DOHH2 (cell line): ENCODE data around the gene PCDHGC4.

Experiments used
- H3F3A ChIP-seq: fragments of 200-600 bp; sonication (generic), shearing (Covaris generic); 2 replicates; pipeline ENCODE4 v1.6.0; 2016; ENCODE audit warnings: antibody characterized with exemption, mild to moderate bottlenecking; ENCODE audit not compliant: control insufficient read depth, insufficient read depth
- H3K27ac ChIP-seq: fragments of 200-600 bp; sonication (generic); 2 replicates; pipeline ENCODE4 v1.5.1; 2014; ENCODE audit warnings: low read depth, mild to moderate bottlenecking, low read length, moderate library complexity
- H3K27me3 ChIP-seq: fragments of 200-600 bp; sonication (generic); 2 replicates; pipeline ENCODE4 v1.6.1; 2014; ENCODE audit warnings: mild to moderate bottlenecking, low read length, mixed read lengths; ENCODE audit not compliant: control insufficient read depth
- H3K36me3 ChIP-seq: fragments of 200-600 bp; sonication (generic); 2 replicates; pipeline ENCODE4 v1.6.1; 2014; ENCODE audit warnings: mild to moderate bottlenecking, low read length, moderate library complexity, mixed read lengths; ENCODE audit not compliant: control insufficient read depth
- H3K4me1 ChIP-seq: fragments of 200-600 bp; sonication (generic); 2 replicates; pipeline ENCODE4 v1.6.1; 2014; ENCODE audit warnings: mild to moderate bottlenecking, low read length, mixed read lengths; ENCODE audit not compliant: control insufficient read depth
- H3K4me2 ChIP-seq: fragments of 200-600 bp; sonication (generic); 2 replicates; pipeline ENCODE4 v1.6.0; 2014; ENCODE audit warnings: mild to moderate bottlenecking, low read length, moderate library complexity
- H3K4me3 ChIP-seq: fragments of 200-600 bp; sonication (generic); 2 replicates; pipeline ENCODE4 v1.5.1; 2014; ENCODE audit warnings: mild to moderate bottlenecking, low read length, mixed read lengths
- H3K79me2 ChIP-seq: fragments of 200-600 bp; sonication (generic); 2 replicates; pipeline ENCODE4 v1.6.1; 2014; ENCODE audit warnings: mild to moderate bottlenecking, low read length, mixed read lengths; ENCODE audit not compliant: control insufficient read depth
- H3K9me2 ChIP-seq: fragments of 200-600 bp; sonication (generic); replicated peaks from 2 replicates; pipeline ENCODE4 v1.6.1; 2014; ENCODE audit warnings: mild to moderate bottlenecking, low read length, mixed read lengths; ENCODE audit not compliant: control insufficient read depth
- H3K9me3 ChIP-seq: fragments of 200-600 bp; sonication (generic); 2 replicates; pipeline ENCODE4 v1.6.1; 2014; ENCODE audit warnings: antibody characterized with exemption, low read length, mixed read lengths; ENCODE audit not compliant: control insufficient read depth, insufficient read depth
- H4K20me1 ChIP-seq: fragments of 200-600 bp; sonication (generic); 2 replicates; pipeline ENCODE4 v1.6.0; 2014; ENCODE audit warnings: low read depth, mild to moderate bottlenecking, antibody characterized with exemption, low read length, moderate library complexity; ENCODE audit not compliant: control insufficient read depth, insufficient read depth
- CTCF ChIP-seq: fragments of 200-600 bp; sonication (generic); IDR thresholded peaks from one replicate; pipeline ENCODE4 v1.5.1; 2014; ENCODE audit warnings: antibody characterized with exemption, mild to moderate bottlenecking, low read depth, low read length; ENCODE audit not compliant: poor library complexity, severe bottlenecking
- EZH2phosphoT487 ChIP-seq: fragments of 200-600 bp; sonication (generic); IDR thresholded peaks from 2 replicates; pipeline ENCODE4 v1.6.1; 2017; ENCODE audit warnings: borderline replicate concordance, mild to moderate bottlenecking, antibody characterized with exemption, low read length, moderate library complexity, mixed read lengths

Gene PCDHGC4

GRCh38 chr5:141508798-141509611 lies 24.2 kb downstream of the PCDHGC4 start:
- H3K36me3 ChIP-seq = peaks cover 82% of the 10 kb centered on the region
- TF ChIP-seq CTCF (no peak), EZH2phosphoT487 (no peak)
- peak overlapping the region; percentile 97 for H3K4me2 ChIP-seq
- H3K27me3 ChIP-seq = no peaks in the 10 kb centered on the region
- no peaks in the 10 kb centered on the region for H3K9me3 ChIP-seq
- peak overlapping the region; percentile 79 for H3K4me3 ChIP-seq
- no peaks in the 10 kb centered on the region for H4K20me1 ChIP-seq
- peaks cover 59% of the 10 kb centered on the region for H3F3A ChIP-seq
- H3K4me1 ChIP-seq = peaks cover 100% of the 10 kb centered on the region
- peaks cover 42% of the 10 kb centered on the region for H3K79me2 ChIP-seq
- H3K9me2 ChIP-seq = no peaks in the 10 kb centered on the region
- H3K27ac ChIP-seq = peak overlapping the region; percentile 100

GRCh38 chr5:141510160-141510559 lies 25.3 kb downstream of the PCDHGC4 start:
- Histone ChIP-seq H4K20me1 (no peaks in the 10 kb centered on the region), H3F3A (peaks cover 71% of the 10 kb centered on the region), H3K4me1 (peaks cover 100% of the 10 kb centered on the region), H3K4me3 (peak overlapping the region; percentile 79), H3K36me3 (peaks cover 79% of the 10 kb centered on the region), H3K27me3 (no peaks in the 10 kb centered on the region), H3K27ac (peak overlapping the region; percentile 100), H3K9me2 (no peaks in the 10 kb centered on the region), H3K9me3 (no peaks in the 10 kb centered on the region), H3K79me2 (peaks cover 30% of the 10 kb centered on the region), H3K4me2 (peak overlapping the region; percentile 97)
- TF ChIP-seq EZH2phosphoT487 (no peak), CTCF (no peak)

- H3K4me2 ChIP-seq = peak overlapping the region; percentile 97
- peaks cover 77% of the 10 kb centered on the region for H3K36me3 ChIP-seq
- peak overlapping the region; percentile 79 for H3K4me3 ChIP-seq
- no peaks in the 10 kb centered on the region for H3K9me2 ChIP-seq
- H3K79me2 ChIP-seq = peaks cover 23% of the 10 kb centered on the region
- no peaks in the 10 kb centered on the region for H4K20me1 ChIP-seq
- H3K9me3 ChIP-seq = no peaks in the 10 kb centered on the region
- peaks cover 100% of the 10 kb centered on the region for H3K4me1 ChIP-seq
- no peaks in the 10 kb centered on the region for H3K27me3 ChIP-seq
- no peak for TF ChIP-seq EZH2phosphoT487
- no peak for TF ChIP-seq CTCF
- H3F3A ChIP-seq = peaks cover 67% of the 10 kb centered on the region
- peak overlapping the region; percentile 100 for H3K27ac ChIP-seq
Measured at GRCh38 chr5:141510850-141511601, 26.2 kb downstream of the PCDHGC4 start.
